ENCODE data around the gene SERPINB5.

GRCh38 chr18:63454497-63454896, 22.3 kb upstream of the SERPINB5 start:
- TF ChIP-seq CTCF (IDR thresholded peaks at IDR 0.05) (no peak), POLR2A (IDR thresholded peaks at IDR 0.05) (no peak), EP300 (IDR thresholded peaks at IDR 0.05) (no peak), POLR2AphosphoS5 (IDR thresholded peaks at IDR 0.05) (no peak)

All from upper lobe of left lung (tissue), 4 donors.